Ammon's horn (tissue), 1 donor: ENCODE results near the gene BTNL8.
"Not testable (repeated sequence)": the region's sequence is repeated elsewhere in the genome, so short reads cannot be mapped to it uniquely, and the experiment has no call there.

Source experiments
- DNase-seq: peaks from one replicate; pipeline ENCODE4 v3.0.0-alpha.2; 2016; ENCODE audit warnings: low spot score

BTNL8 gene

DNA sequence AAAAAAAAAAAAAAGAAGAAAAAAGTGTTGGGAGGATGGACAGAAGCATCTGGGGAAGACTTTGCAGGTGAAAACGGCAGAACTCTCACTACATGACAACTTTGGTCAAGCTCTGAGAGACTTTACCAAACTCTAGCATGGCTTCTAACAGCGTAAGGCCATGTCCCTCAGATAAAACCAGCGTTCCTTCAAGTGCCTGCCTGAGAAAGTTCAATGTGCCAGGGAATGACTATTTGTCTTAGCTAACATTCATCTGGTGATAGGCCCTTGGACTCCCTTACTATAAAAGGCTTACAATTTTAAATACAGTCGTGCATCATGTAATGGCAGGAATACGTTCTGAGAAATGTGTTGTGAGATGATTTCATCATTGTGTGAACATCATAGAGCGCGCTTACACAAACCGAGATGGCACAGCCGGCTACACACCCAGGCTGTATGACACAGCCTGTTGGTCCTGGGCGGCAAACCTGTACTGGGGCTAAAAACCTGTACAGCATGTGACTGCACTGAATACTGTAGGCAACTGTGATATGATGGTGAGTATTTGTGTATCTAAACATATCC lies 23.0 kb upstream of the BTNL8 start:
- DNase-seq = no peak

DNA sequence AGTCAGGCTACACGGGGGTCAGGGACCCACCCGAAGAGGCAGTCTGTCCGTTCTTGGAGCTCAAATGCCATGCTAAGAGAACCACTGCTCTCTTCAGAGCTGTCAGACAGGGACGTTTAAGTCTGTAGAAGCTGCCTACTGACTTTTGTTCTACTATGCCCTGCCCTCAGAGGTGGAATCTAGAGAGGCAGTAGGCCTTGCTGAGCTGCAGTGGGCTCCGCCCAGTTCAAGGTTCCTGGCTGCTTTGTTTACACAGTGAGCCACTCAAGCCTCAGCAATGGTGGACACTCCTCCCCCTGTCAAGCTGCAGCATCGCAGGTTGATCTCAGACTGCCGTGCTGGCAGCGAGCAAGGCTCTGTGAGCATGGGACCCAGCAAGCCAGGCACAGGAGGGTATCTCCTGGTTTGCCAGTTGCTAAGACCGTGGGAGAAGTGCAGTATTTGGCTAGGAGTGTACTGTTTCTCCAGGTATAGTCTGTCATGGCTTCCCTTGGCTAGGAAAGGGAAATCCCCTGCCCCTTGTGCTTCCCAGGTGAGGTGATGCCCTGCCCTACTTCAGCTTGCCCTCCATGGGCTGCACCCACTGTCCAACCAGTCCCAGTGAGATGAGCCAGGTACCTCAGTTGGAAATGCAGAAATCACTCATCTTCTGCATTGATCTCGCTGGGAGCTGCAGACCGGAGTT lies 13.0 kb upstream of the BTNL8 start:
- not testable (repeated sequence) for DNase-seq

DNA sequence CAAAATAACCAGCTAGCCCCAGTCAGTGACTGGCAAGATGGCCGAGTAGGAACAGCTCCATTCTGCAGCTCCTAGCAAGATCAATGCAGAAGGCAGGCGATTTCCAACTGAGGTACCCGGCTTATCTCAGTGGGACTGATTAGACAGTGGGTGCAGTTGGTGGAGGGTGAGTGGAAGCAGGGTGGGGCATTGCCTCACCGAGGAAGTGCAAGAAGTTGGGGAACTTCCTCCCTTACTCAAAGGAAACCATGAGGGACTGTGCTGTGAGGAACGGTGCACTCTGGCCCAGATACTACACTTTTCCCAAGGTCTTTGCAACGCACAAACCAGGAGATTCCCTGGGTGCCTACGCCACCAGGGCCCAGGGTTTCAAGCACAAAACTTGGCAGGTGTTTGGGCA lies 9.6 kb upstream of the BTNL8 start:
- DNase-seq = no peak

DNA sequence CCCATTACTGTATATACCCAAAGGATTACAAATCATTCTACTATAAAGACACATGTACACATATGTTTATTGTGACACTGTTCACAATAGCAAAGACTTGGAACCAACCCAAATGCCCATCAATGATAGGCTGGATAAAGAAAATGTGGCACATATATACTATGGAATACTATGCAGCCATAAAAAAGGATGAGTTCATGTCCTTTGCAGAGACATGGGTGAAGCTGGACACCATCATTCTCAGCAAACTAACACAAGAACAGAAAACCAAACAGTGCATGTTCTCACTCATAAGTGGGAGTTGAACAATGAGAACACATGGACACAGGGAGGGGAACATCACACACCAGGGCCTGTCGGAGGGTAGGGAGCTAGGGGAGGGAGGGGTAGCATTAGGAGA lies 3.6 kb upstream of the BTNL8 start:
- DNase-seq = not testable (repeated sequence)

DNA sequence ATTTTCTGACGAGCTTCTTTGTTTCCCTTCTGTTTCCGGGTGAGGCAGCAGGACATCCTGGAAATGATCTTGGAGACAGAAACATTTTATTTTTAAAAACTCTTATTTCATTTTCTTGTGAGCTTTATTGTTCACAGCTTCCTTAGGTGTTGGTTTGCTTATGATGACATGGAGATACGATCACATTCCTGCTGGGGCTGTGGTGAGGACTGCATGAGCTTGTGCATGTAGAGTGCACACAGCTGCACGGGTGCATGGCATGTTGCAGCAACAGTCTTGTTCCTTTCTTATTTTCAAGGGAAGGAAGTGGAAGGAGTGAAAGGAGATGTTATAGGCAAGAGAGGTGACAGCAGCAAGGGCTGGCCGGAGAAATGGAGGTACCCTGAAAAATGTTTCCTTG lies 1.2 kb downstream of the BTNL8 start:
- DNase-seq = no peak

DNA sequence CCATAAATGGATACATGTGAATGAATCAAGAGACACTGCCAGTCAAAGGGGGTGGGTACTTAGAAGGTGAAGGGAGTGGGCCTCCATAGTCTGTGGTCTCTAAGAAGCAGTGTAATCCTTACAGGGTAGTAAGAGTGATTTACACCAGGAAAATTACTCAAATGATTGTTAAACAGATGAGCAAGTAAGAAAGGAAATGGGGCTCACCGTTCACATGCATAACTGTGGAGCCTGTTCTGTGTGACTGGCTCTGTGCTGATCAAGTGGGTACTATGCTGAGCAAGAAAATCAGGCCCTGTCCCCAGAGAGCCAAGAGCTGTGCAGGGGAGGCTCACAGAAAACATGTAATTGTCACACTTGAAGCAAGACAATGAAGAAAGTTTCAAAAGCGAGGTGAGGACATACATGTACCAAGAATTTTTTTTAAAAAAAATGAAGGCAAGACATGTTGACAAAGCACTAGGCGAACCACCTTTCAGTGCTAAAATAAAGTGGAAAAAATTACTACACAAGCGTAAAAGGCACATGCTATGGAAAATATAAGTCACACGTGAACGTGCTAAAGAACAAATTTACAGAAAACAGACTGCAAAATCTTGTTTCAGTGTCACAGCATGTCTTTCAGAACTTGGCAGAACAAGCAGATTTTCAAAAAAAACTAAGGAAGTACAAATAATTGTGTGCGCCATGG lies 2.5 kb downstream of the BTNL8 start:
- DNase-seq = no peak

DNA sequence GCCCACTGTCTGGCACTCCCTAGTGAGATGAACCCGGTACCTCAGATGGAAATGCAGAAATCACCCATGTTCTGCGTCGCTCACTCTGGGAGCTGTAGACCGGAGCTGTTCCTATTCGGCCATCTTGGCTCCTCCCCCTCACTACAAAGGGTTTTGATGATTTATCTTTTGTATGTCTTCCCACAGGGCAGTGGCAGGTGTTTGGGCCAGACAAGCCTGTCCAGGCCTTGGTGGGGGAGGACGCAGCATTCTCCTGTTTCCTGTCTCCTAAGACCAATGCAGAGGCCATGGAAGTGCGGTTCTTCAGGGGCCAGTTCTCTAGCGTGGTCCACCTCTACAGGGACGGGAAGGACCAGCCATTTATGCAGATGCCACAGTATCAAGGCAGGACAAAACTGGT lies 9.4 kb downstream of the BTNL8 start:
- no peak for DNase-seq

DNA sequence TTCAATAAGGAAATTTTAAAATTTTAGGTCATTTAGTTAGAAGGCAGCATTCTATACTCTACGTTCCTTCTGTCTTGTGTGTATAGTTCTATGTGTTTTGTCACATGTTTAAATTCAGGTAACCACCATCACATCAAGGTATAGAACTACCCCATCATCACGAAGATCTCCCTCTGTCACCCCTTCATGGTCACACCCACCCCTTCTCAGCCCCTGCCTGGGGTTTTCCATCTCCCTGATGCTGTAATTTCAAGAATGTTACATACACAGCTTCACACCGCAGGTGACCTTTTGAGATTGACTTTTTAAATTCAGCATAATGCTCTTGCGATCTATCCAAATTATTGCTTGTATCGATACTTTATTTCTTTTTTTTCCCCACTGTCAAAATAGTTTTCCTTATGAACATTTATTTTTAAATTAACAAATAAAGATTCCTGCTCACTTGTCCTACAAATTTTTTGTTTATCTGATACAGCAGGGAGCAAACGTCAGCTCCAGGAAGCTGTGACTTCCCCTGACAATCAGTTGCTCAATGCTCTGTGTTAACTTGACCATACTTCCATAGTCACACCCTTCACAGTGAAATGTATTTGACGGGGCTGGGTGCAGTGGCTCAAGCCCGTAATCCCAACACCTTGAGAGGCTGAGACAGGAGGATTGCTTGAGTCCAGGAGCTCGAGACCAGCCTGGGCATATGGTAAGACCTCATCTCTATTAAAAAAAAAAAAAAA lies 10.2 kb downstream of the BTNL8 start:
- no peak for DNase-seq

DNA sequence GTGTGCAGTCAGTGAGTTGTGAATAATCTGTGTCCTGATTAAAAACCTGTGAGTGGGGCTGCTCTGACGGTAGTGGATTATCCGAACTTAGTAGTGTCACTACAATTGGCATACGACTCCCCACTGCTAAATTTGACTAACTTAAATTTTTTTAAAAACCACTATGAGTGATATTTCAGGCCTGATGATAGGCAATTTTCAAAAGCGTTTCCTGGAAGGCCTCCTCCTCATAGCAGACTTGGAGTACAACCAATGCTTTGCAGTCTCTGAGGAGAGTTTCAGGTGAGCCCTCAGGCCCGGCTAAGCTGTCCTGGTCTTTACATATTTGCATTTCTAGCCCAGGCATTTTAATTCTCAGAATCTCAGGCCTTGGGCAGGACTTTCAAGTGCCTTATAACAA lies 10.8 kb downstream of the BTNL8 start:
- DNase-seq = no peak

DNA sequence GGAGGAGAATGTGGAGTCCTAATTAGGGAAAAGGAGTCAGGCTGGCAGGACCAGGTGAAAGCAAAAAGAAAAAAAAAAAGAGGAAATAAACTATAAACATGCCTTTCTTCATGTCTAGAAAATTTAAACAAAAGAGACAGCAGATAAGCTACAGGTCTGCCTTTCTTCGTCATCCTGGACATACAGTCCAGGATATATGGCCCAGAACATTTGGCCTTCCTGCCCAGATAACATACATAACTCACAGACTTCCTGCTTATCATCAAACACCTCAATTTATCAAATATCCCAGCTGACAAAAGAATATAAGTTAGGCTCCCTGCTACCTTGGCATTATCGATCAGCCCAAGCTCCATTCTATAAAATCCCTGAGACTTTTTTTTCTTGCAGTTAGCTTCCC lies 11.2 kb downstream of the BTNL8 start:
- no peak for DNase-seq

DNA sequence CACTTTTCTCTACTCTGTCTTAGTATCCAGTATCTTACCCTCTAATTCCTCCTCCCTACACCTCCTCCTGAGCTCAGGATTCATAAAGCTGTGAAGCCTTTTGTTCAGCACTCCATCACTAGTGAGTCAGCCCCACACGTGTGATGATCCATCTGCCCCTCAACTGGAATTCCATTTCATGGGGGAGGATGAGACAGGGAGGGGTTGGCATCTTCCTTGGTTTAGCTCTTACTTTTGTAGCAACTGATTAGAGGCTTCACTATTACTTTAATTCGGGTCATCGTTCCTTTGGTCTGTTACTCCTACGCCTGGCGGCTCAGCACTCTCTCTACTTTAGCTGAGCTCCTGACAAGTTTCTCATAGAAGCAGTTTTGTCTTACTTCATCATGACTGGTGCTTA lies 11.8 kb downstream of the BTNL8 start:
- DNase-seq = peak; percentile 51

DNA sequence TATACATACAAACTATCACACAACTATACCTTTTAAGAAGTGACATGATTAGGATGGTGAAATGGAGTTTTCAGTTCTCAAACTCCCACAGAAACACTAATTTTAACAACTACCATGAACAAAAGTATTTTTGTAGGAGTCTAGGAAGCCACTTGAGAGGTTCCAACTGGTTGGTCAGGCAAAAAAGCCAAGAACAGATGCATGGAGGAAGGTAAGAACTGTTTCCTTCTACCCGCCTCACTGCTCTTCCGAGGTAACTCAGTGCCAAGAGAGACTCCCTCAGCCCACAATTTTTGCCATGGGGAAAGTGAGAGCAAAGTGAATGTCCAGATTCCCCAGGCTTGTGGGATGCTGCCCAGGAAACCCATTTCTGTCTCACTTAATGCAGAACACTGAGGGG lies 15.7 kb downstream of the BTNL8 start:
- no peak for DNase-seq

DNA sequence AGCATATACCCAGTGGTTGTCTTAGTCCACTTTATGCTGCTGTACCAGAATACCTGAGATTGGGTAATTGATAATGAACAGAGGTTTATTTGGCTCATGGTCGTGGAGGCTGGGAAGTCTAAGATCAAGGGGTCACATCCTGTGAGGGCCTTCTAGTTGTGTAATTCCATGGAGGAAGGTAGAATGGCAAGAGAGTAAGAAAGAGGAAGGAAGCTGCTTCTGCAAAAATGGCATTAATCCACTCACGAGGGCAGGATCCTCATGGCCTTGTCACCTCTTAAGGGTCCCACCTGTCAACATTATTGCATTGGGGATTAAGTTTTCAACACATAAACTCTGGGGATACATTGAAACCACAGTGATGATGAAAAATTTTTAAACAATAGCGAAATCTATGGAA lies 17.0 kb downstream of the BTNL8 start:
- DNase-seq = no peak

DNA sequence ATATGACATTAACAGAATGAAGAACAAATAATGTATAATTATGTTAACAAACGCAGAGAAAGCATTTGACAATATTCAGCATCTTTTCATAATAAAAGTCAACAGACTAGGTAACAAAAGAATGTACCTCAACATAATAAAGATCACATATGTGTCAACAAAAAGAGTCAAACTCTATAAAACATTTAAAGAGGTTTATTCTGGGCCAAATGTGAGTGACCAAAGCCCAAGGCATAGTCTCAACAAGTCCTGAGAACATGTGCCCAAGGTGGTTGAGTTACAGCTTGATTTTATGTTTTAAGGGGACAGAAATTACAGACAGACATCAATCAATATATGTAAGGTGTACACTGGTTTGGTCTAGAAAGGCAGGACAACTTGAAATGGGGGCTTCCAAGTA lies 19.4 kb downstream of the BTNL8 start:
- no peak for DNase-seq

DNA sequence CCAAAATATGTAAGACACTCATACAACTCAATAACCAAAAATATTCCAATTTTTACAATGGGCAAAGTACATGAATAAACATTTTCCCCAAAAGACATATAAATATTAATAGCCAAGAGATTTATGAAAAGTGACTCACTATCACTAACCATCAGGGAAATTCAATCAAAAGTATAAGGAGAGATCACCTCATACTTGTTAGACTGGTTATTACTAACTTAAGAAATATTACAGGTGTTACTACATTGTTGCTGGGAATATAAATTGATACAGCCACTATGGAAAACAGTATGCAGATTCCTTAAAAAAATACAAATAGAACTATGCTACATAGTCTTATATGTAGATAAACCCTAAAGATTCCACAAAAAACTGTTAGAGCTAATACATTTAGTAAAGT lies 21.8 kb downstream of the BTNL8 start:
- DNase-seq = no peak

DNA sequence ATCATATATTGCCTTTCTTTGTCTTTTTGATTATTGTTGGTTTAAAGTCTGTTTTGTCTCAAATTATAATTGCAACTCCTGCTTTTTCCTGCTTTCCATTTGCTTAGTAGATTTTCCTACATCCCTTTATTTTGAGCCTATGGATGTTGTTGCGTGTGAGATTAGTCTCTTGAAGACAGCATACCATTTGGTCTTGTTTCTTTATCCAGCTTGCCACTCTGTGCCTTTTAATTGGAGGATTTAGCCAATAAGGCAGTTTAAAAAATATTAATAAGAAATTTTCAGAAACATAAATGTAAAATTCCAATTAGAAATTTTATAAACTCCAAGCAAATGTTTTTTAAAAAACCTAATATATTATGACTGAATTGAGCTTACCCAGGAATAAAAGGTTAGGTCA lies 24.0 kb downstream of the BTNL8 start:
- DNase-seq = no peak

DNA sequence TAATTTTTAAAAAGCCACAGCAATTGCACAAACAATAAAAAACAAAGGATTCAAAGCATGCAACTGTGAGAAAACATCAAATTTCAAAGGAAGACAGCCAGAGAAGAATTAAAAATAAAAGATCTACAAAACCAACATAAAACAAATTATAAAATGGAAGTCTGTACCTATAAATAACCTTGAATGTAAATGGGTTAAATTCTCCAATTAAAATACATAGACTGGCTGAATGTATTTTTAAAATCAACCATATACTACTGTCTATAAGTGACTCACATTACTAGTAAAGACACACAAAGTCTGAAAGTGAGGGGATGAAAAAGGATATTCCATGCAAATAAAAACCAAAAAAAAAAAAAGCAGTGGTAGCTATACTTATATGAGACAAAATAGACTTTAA lies 33.7 kb downstream of the BTNL8 start:
- DNase-seq = no peak

DNA sequence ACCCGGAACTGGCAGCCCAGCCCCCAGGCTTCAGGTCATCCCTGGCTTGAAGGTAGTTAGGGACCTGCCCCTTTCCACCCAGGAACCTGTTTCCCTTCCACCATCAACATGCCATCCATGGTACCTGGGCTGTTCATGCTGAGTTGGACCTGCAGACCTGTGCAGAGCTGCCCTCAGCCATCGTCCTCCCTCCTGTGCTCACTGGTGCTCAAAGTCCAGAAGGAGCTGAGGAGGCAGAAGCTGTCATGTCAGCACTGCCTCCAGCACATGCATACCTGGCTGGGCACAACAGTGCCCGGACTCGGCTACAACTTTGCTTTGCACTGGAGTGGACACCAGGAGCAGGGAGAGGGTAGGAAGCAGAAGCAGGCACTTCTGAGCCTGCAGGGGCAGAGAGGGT lies 36.2 kb downstream of the BTNL8 start:
- DNase-seq = no peak

DNA sequence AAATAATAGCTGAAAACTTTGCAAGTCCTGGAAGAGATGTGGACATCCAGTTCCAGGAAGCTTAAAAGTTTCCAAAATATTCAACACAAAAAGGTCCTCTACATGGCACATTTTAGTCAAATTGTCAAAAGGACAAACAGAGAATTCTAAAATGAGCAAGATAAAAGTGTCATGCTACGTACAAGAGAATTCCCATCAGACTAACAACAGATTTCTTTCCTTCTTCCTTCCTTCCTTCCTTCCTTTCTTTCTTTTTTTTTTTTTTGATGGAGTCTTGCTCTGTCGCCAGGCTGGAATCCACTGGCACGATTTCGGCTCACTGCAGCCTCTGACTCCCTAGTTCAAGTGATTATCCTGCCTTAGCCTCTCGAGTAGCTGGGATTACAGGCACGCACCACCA lies 39.3 kb downstream of the BTNL8 start:
- DNase-seq = no peak

DNA sequence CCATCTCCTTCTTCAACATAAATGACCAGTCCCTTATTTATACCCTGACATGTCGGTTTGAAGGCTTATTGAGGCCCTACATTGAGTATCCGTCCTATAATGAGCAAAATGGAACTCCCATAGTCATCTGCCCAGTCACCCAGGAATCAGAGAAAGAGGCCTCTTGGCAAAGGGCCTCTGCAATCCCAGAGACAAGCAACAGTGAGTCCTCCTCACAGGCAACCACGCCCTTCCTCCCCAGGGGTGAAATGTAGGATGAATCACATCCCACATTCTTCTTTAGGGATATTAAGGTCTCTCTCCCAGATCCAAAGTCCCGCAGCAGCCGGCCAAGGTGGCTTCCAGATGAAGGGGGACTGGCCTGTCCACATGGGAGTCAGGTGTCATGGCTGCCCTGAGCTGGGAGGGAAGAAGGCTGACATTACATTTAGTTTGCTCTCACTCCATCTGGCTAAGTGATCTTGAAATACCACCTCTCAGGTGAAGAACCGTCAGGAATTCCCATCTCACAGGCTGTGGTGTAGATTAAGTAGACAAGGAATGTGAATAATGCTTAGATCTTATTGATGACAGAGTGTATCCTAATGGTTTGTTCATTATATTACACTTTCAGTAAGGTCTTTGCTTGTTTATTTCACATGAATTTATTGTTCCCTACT lies 51.5 kb downstream of the BTNL8 start:
- DNase-seq = no peak

DNA sequence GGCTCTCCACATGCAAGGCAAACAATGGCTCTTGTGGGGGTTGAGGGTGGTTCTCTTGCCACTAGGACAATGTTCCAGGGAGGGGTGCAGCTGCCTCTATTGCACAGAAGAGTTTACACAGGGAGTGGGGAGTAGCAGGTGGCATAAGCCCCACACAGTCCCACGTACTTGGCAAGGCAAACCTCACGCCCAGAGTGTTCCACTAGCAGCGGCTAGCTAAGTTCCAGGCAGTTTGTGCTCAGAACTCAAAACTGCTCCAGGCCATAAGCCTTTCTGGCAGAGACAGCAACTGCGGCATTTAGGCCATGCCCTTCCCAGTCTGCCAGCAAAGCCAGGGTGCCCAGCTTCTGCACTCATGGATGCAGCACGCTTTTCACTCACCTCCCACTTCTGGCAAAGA lies 60.7 kb downstream of the BTNL8 start:
- DNase-seq = peak; percentile 20

DNA sequence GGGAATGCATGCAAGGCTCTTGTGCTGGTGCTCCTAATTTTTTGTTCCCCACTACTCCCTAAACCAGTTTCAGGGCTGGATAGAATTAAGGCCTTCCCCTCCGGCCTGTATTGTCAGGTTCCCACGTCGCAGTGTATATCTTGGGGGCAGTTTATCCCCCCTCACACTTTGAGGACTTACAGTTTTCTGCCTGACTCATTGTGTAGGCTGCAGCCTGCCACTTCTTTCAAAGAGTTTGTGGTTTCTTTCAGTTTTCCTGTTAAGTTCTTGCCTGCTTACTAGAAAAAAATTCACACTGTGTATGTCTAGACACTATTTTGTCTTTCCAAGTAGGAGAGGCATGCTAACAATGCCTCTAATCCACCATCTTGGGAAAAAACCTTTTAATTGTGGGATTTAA lies 61.2 kb downstream of the BTNL8 start:
- DNase-seq = no peak

DNA sequence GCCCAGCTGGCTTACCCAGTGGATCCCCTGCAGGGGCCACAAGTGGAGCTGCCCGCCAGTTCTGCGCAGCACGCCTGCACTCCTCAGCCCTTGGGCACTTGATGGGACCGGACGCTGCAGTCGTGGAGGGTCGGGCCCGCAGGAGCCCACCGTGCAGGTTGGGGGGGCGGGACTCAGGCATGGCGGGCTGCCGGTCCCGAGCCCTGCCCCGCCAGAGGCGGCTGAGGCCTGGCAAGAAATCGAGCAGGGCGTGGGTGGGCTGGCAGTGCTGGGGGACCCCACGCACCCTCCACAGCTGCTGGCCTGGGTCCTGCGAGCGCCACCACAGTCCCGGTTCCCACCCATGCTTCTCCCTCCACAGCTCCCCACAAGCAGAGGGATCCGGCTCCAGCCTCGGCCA lies 70.4 kb downstream of the BTNL8 start:
- no peak for DNase-seq
